SK-N-MC (cell line): Measurements from ENCODE around the gene ESPNL.

Experiments used
- EZH2 ChIP-seq: fragments of 200-600 bp; sonication (generic); IDR thresholded peaks from one replicate; pipeline ENCODE4 v1.6.1; 2017; ENCODE audit warnings: antibody characterized with exemption
- POLR2AphosphoS5 ChIP-seq: IDR thresholded peaks from 2 replicates; pipeline ENCODE4 v1.6.1; 2012; ENCODE audit warnings: mild to moderate bottlenecking, low read depth, low read length, borderline replicate concordance

- TF ChIP-seq POLR2AphosphoS5 (no peak), EZH2 (no peak)
Measured at GRCh38 chr2:238162846-238163441, 62.8 kb downstream of the ESPNL start.
